ENCODE results near the gene SDHAF3.
A peak's percentile ranks its signal among the peaks of the same experiment; 100 is the strongest.
"Not testable (repeated sequence)": the region's sequence is repeated elsewhere in the genome, so short reads cannot be mapped to it uniquely, and the experiment has no call there.

SDHAF3 gene

GRCh38 chr7:97117372-97118188 lies at the start of gene SDHAF3:
SDHAF3 (plus strand) TSS chr7:97117698; CDS start chr7:97117724, 26 bp downstream.
- Histone ChIP-seq H3K4me3 (ENCODE audit: low read depth, low read length) (peak within 1 kb of the TSS; percentile 89), H3K27me3 (ENCODE audit: control insufficient read depth, insufficient read depth, low read length) (no peaks in the 10 kb centered on the region), H3K79me2 (peaks cover 9% of the 10 kb centered on the region), H3K9me3 (ENCODE audit: control insufficient read depth, low read length) (no peaks in the 10 kb centered on the region), H3K27ac (peak within 1 kb of the TSS; percentile 64), H3K9ac (peak within 1 kb of the TSS; percentile 5), H3K36me3 (ENCODE audit: control insufficient read depth, insufficient read depth, low read length) (no peaks in the 10 kb centered on the region), H3K4me1 (no peaks in the 10 kb centered on the region), H2AFZ (peak within 1 kb of the TSS; percentile 93), H3K4me2 (ENCODE audit: low read length) (peak within 1 kb of the TSS; percentile 92)
- TF ChIP-seq CTCF (IDR thresholded peaks at IDR 0.05) = no peak

- not testable (repeated sequence) for H3K4me2 ChIP-seq (ENCODE audit: low read length); H3K27ac ChIP-seq; H2AFZ ChIP-seq; H3K9ac ChIP-seq; H3K4me1 ChIP-seq; H3K36me3 ChIP-seq (ENCODE audit: control insufficient read depth, insufficient read depth, low read length); H3K27me3 ChIP-seq (ENCODE audit: control insufficient read depth, insufficient read depth, low read length); H3K79me2 ChIP-seq; H3K4me3 ChIP-seq (ENCODE audit: low read depth, low read length); H3K9me3 ChIP-seq (ENCODE audit: control insufficient read depth, low read length)
Measured at GRCh38 chr7:97072025-97072424, 45.5 kb upstream of the SDHAF3 start.

- Histone ChIP-seq H3K79me2 (no peaks in the 10 kb centered on the region), H3K9me3 (ENCODE audit: control insufficient read depth, low read length) (no peaks in the 10 kb centered on the region), H3K4me1 (no peaks in the 10 kb centered on the region), H3K4me2 (ENCODE audit: low read length) (no peak overlapping the region), H3K27ac (no peak overlapping the region), H3K9ac (no peak overlapping the region), H2AFZ (no peak overlapping the region), H3K27me3 (ENCODE audit: control insufficient read depth, insufficient read depth, low read length) (no peaks in the 10 kb centered on the region), H3K36me3 (ENCODE audit: control insufficient read depth, insufficient read depth, low read length) (no peaks in the 10 kb centered on the region), H3K4me3 (ENCODE audit: low read depth, low read length) (no peak overlapping the region)
- TF ChIP-seq CTCF (IDR thresholded peaks at IDR 0.05) = no peak
Measured at GRCh38 chr7:97075928-97076327, 41.6 kb upstream of the SDHAF3 start.

DNA sequence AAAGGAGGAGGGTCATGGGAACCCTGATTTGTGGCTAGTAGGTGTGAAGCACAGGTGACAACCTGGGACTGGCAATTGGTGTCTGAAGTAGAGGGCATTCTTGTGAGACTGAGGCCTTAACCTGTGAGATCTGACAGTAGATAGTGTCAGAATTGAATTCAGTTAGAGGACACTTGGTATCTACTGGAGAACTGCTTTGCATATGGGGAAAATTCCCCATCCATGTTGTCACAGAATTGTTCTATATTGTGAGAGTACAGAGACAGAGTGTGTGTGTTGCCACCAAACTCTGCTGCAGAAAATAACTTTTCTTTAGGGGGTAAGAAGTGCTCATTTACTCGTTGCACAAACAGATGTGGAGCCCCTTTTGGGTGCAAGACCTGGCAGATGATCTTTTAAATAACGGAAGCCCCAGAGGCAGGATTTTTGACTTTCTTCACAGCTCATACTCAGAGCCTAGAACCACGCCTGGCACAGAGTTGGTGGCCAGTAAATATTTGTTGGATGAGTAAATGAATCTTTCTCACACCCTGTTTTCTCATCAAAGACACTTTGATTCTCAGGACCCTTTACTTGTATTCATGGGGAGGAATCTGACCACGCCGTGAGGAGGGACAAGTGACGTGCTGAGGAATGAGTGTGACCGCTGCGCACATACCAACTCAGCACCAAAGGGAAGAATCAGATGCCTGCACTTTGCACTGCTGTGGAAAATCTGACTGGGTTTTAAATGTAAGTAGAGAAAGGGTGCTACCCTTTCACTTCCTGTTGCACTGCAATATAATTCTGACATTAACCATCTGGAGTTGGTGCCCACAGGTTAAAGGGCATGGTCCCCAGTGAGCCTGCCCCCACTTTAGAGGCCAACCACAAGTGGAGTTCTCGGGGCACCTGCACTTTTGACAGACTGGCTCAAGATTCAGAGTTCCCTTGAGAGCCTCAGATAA lies 39.2 kb upstream of the SDHAF3 start:
- H3K9me3 ChIP-seq (ENCODE audit: control insufficient read depth, low read length) = no peaks in the 10 kb centered on the region
- H3K27ac ChIP-seq = no peak overlapping the region
- no peak for TF ChIP-seq CTCF (IDR thresholded peaks at IDR 0.05)
- no peak overlapping the region for H3K9ac ChIP-seq
- H2AFZ ChIP-seq = no peak overlapping the region
- H3K36me3 ChIP-seq (ENCODE audit: control insufficient read depth, insufficient read depth, low read length) = no peaks in the 10 kb centered on the region
- H3K27me3 ChIP-seq (ENCODE audit: control insufficient read depth, insufficient read depth, low read length) = no peaks in the 10 kb centered on the region
- no peak overlapping the region for H3K4me2 ChIP-seq (ENCODE audit: low read length)
- H3K4me3 ChIP-seq (ENCODE audit: low read depth, low read length) = no peak overlapping the region
- H3K79me2 ChIP-seq = no peaks in the 10 kb centered on the region
- H3K4me1 ChIP-seq = no peaks in the 10 kb centered on the region

DNA sequence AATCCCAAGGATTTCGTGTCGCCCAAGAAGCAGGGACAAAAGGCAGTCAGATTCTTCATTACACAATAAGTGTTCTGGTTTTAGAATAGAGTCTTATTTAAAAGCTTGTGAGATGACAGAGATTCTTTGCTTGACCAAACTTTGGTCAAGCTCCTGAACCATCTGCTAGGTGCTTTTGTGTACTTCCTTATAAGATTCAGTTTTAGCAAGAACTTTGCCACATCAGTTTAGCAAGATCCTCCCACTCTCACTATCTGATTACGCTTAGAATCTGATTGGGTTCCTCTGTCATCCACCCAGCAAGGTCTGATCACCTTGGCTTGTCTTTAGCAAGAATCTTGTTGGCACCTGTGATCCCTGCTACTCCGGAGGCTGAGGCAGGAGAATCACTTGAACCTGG lies 38.2 kb upstream of the SDHAF3 start:
- H3K36me3 ChIP-seq (ENCODE audit: control insufficient read depth, insufficient read depth, low read length) = no peaks in the 10 kb centered on the region
- no peak overlapping the region for H3K4me2 ChIP-seq (ENCODE audit: low read length)
- no peaks in the 10 kb centered on the region for H3K4me1 ChIP-seq
- no peak overlapping the region for H3K4me3 ChIP-seq (ENCODE audit: low read depth, low read length)
- no peak for TF ChIP-seq CTCF (IDR thresholded peaks at IDR 0.05)
- H3K9me3 ChIP-seq (ENCODE audit: control insufficient read depth, low read length) = no peaks in the 10 kb centered on the region
- no peak overlapping the region for H2AFZ ChIP-seq
- no peaks in the 10 kb centered on the region for H3K27me3 ChIP-seq (ENCODE audit: control insufficient read depth, insufficient read depth, low read length)
- no peak overlapping the region for H3K27ac ChIP-seq
- no peaks in the 10 kb centered on the region for H3K79me2 ChIP-seq
- H3K9ac ChIP-seq = no peak overlapping the region
